Mucosa of stomach (tissue), 1 donor: Measurements from ENCODE around the gene ACER3.
A peak's percentile ranks its signal among the peaks of the same experiment; 100 is the strongest.
"Not testable (repeated sequence)": the region's sequence is repeated elsewhere in the genome, so short reads cannot be mapped to it uniquely, and the experiment has no call there.

ENCODE experiments used
- H3K27me3 ChIP-seq: one replicate; pipeline ENCODE4 v1.7.0; 2013; ENCODE audit warnings: mild to moderate bottlenecking, low read length; ENCODE audit not compliant: control insufficient read depth, insufficient read depth
- H3K36me3 ChIP-seq: one replicate; pipeline ENCODE4 v1.7.0; 2013; ENCODE audit warnings: low read length; ENCODE audit not compliant: control insufficient read depth, insufficient read depth
- H3K4me1 ChIP-seq: one replicate; pipeline ENCODE4 v1.7.0; 2013; ENCODE audit warnings: mild to moderate bottlenecking, low read length; ENCODE audit not compliant: control insufficient read depth, insufficient read depth
- H3K4me3 ChIP-seq: one replicate; pipeline ENCODE4 v1.7.0; 2013; ENCODE audit warnings: low read length
- H3K9ac ChIP-seq: one replicate; pipeline ENCODE4 v1.7.0; 2013; ENCODE audit warnings: mild to moderate bottlenecking, low read length, moderate library complexity
- H3K9me3 ChIP-seq: one replicate; pipeline ENCODE4 v1.7.0; 2013; ENCODE audit warnings: mild to moderate bottlenecking, low read length, moderate library complexity; ENCODE audit not compliant: control insufficient read depth
- donor health status: Pancreatic carcinoma.

ACER3 gene

GRCh38 chr11:76826508-76826907 lies 34.2 kb upstream of the ACER3 start:
- H3K36me3 ChIP-seq, H3K9me3 ChIP-seq, H3K4me1 ChIP-seq, H3K9ac ChIP-seq, H3K27me3 ChIP-seq, H3K4me3 ChIP-seq: not testable (repeated sequence)

GRCh38 chr11:76827005-76827404 lies 33.7 kb upstream of the ACER3 start:
- H3K9me3 ChIP-seq, H3K4me1 ChIP-seq, H3K9ac ChIP-seq, H3K4me3 ChIP-seq, H3K36me3 ChIP-seq, H3K27me3 ChIP-seq: not testable (repeated sequence)

- Histone ChIP-seq H3K4me1 (peaks cover under 1% of the 10 kb centered on the region), H3K9me3 (no peaks in the 10 kb centered on the region), H3K9ac (no peak overlapping the region), H3K36me3 (no peaks in the 10 kb centered on the region), H3K4me3 (no peak overlapping the region), H3K27me3 (no peaks in the 10 kb centered on the region)
Observed at GRCh38 chr11:76830639-76831327, 29.9 kb upstream of the ACER3 start.

GRCh38 chr11:76831686-76832310 lies 28.9 kb upstream of the ACER3 start:
- H3K4me3 ChIP-seq = no peak overlapping the region
- no peaks in the 10 kb centered on the region for H3K36me3 ChIP-seq
- H3K9ac ChIP-seq = no peak overlapping the region
- no peaks in the 10 kb centered on the region for H3K27me3 ChIP-seq
- peaks cover 11% of the 10 kb centered on the region for H3K4me1 ChIP-seq
- H3K9me3 ChIP-seq = no peaks in the 10 kb centered on the region

GRCh38 chr11:76832361-76832760 lies 28.4 kb upstream of the ACER3 start:
- no peak overlapping the region for H3K4me3 ChIP-seq
- H3K4me1 ChIP-seq = peaks cover 17% of the 10 kb centered on the region
- no peaks in the 10 kb centered on the region for H3K27me3 ChIP-seq
- no peaks in the 10 kb centered on the region for H3K9me3 ChIP-seq
- H3K36me3 ChIP-seq = no peaks in the 10 kb centered on the region
- no peak overlapping the region for H3K9ac ChIP-seq

GRCh38 chr11:76834151-76834550 lies 26.6 kb upstream of the ACER3 start:
- H3K9me3 ChIP-seq = no peaks in the 10 kb centered on the region
- peaks cover 33% of the 10 kb centered on the region for H3K4me1 ChIP-seq
- H3K36me3 ChIP-seq = no peaks in the 10 kb centered on the region
- no peak overlapping the region for H3K9ac ChIP-seq
- no peaks in the 10 kb centered on the region for H3K27me3 ChIP-seq
- no peak overlapping the region for H3K4me3 ChIP-seq

GRCh38 chr11:76835036-76835435 lies 25.7 kb upstream of the ACER3 start:
- Histone ChIP-seq H3K4me3 (no peak overlapping the region), H3K9ac (no peak overlapping the region), H3K4me1 (peaks cover 36% of the 10 kb centered on the region), H3K27me3 (no peaks in the 10 kb centered on the region), H3K36me3 (no peaks in the 10 kb centered on the region), H3K9me3 (no peaks in the 10 kb centered on the region)

GRCh38 chr11:76835928-76836612 lies 24.6 kb upstream of the ACER3 start:
- H3K9ac ChIP-seq = no peak overlapping the region

GRCh38 chr11:76836613-76837291 lies 24.0 kb upstream of the ACER3 start:
- Histone ChIP-seq H3K4me1 (peaks cover 36% of the 10 kb centered on the region), H3K27me3 (no peaks in the 10 kb centered on the region), H3K36me3 (no peaks in the 10 kb centered on the region), H3K9ac (no peak overlapping the region), H3K4me3 (peak overlapping the region; percentile 3), H3K9me3 (no peaks in the 10 kb centered on the region)

More at GRCh38 chr11:76835928-76836612, 24.6 kb upstream of the ACER3 start:
- Histone ChIP-seq H3K27me3 (no peaks in the 10 kb centered on the region), H3K36me3 (no peaks in the 10 kb centered on the region), H3K4me3 (peak overlapping the region; percentile 3), H3K4me1 (peaks cover 36% of the 10 kb centered on the region), H3K9me3 (no peaks in the 10 kb centered on the region)

GRCh38 chr11:76837696-76838677 lies 22.7 kb upstream of the ACER3 start:
- H3K4me3 ChIP-seq = no peak overlapping the region
- H3K9ac ChIP-seq = no peak overlapping the region
- peaks cover 36% of the 10 kb centered on the region for H3K4me1 ChIP-seq
- no peaks in the 10 kb centered on the region for H3K27me3 ChIP-seq
- H3K36me3 ChIP-seq = no peaks in the 10 kb centered on the region
- no peaks in the 10 kb centered on the region for H3K9me3 ChIP-seq

GRCh38 chr11:76838678-76839068 lies 22.0 kb upstream of the ACER3 start:
- Histone ChIP-seq H3K9me3 (no peaks in the 10 kb centered on the region), H3K9ac (no peak overlapping the region), H3K4me3 (no peak overlapping the region), H3K4me1 (peaks cover 36% of the 10 kb centered on the region), H3K36me3 (no peaks in the 10 kb centered on the region), H3K27me3 (no peaks in the 10 kb centered on the region)
